GM12872 (cell line): ENCODE results near the gene UNC5B.

Source experiments
- CTCF ChIP-seq: IDR thresholded peaks from 3 replicates; pipeline ENCODE4 v1.5.1; 2011; ENCODE audit warnings: low read depth, mild to moderate bottlenecking, low read length, moderate library complexity; ENCODE audit not compliant: insufficient read depth

The UNC5B gene

GRCh38 chr10:71303569-71303907, 91.2 kb downstream of the UNC5B start:
- TF ChIP-seq CTCF: no peak

- no peak for TF ChIP-seq CTCF
These were observed 92.5 kb downstream of the UNC5B start for GRCh38 chr10:71304914-71305313.

GRCh38 chr10:71306979-71307378, 94.6 kb downstream of the UNC5B start:
- TF ChIP-seq CTCF: no peak

- TF ChIP-seq CTCF: no peak
These were observed 95.2 kb downstream of the UNC5B start for GRCh38 chr10:71307469-71308085.

- no peak for TF ChIP-seq CTCF
These were observed 95.9 kb downstream of the UNC5B start for GRCh38 chr10:71308244-71308643.

- no peak for TF ChIP-seq CTCF
These were observed 96.6 kb downstream of the UNC5B start for GRCh38 chr10:71308985-71309384.

GRCh38 chr10:71309919-71310318, 97.5 kb downstream of the UNC5B start:
- no peak for TF ChIP-seq CTCF

- TF ChIP-seq CTCF: no peak
These were observed 99.8 kb downstream of the UNC5B start for GRCh38 chr10:71312220-71312619.
